HL-60 (cell line): ENCODE data around the gene NDUFV3.
"Not testable (repeated sequence)": the region's sequence is repeated elsewhere in the genome, so short reads cannot be mapped to it uniquely, and the experiment has no call there.

Experiments used
- DNase-seq, 2 experiments: peaks; one replicate each; pipeline ENCODE4 v3.0.0-alpha.2; 2010 to 2020; ENCODE audit warnings: low read depth in 1 of 2, low spot score in 1 of 2
- H3K27ac ChIP-seq: fragments of 250-450 bp; sonication (Bioruptor Pico); replicated peaks from 2 replicates; pipeline ENCODE4 v1.5.1; 2020; ENCODE audit warnings: mild to moderate bottlenecking, moderate library complexity
- H3K27me3 ChIP-seq: fragments of 250-450 bp; sonication (Bioruptor Pico); 2 replicates; pipeline ENCODE4 v1.5.1; 2021; ENCODE audit warnings: mild to moderate bottlenecking, moderate library complexity; ENCODE audit not compliant: insufficient read depth, poor library complexity, severe bottlenecking
- H3K4me3 ChIP-seq: replicated peaks from 2 replicates; pipeline ENCODE4 v1.5.1; 2011; ENCODE audit warnings: mild to moderate bottlenecking, control low read depth, low read length; ENCODE audit not compliant: insufficient read depth
- CTCF ChIP-seq: IDR thresholded peaks from one replicate; pipeline ENCODE4 v1.5.1; 2011; ENCODE audit warnings: low read length, control low read depth, inconsistent platforms; ENCODE audit not compliant: insufficient read depth
- GABPA ChIP-seq: IDR thresholded peaks from 2 replicates; pipeline ENCODE4 v1.6.1; 2012; ENCODE audit warnings: low read depth
- POLR2AphosphoS5 ChIP-seq: IDR thresholded peaks from 2 replicates; pipeline ENCODE4 v1.6.1; 2012; ENCODE audit warnings: low read depth
- REST ChIP-seq: IDR thresholded peaks from 2 replicates; pipeline ENCODE4 v1.6.1; 2012; ENCODE audit warnings: low read depth; ENCODE audit not compliant: insufficient replicate concordance
- SPI1 ChIP-seq: IDR thresholded peaks from 2 replicates; pipeline ENCODE4 v1.6.1; 2012; ENCODE audit warnings: low read depth, mild to moderate bottlenecking, borderline replicate concordance

Gene NDUFV3

GRCh38 chr21:42903817-42904216, 10.7 kb downstream of the NDUFV3 start:
- Histone ChIP-seq H3K27me3 (no peaks in the 10 kb centered on the region), H3K4me3 (no peak overlapping the region), H3K27ac (no peak overlapping the region)
- TF ChIP-seq REST (no peak), SPI1 (no peak), GABPA (no peak), POLR2AphosphoS5 (no peak), CTCF (no peak)
- no peak for DNase-seq

GRCh38 chr21:42905195-42905594, 12.1 kb downstream of the NDUFV3 start:
- no peak overlapping the region for H3K4me3 ChIP-seq
- TF ChIP-seq REST: no peak
- no peak for TF ChIP-seq GABPA
- no peak for TF ChIP-seq SPI1
- TF ChIP-seq CTCF: no peak
- TF ChIP-seq POLR2AphosphoS5: no peak
- H3K27me3 ChIP-seq: no peaks in the 10 kb centered on the region
- no peak overlapping the region for H3K27ac ChIP-seq
- DNase-seq: no peak

GRCh38 chr21:42906233-42906632, 13.1 kb downstream of the NDUFV3 start:
- H3K27ac ChIP-seq: no peak overlapping the region
- TF ChIP-seq CTCF (no peak), POLR2AphosphoS5 (no peak), REST (no peak), GABPA (no peak), SPI1 (no peak)

GRCh38 chr21:42908484-42908883, 15.4 kb downstream of the NDUFV3 start:
- not testable (repeated sequence) for H3K4me3 ChIP-seq, H3K27me3 ChIP-seq, H3K27ac ChIP-seq, DNase-seq

More at GRCh38 chr21:42906233-42906632, 13.1 kb downstream of the NDUFV3 start:
- Histone ChIP-seq H3K27me3 (no peaks in the 10 kb centered on the region), H3K4me3 (no peak overlapping the region)
- no peak for DNase-seq

- H3K4me3 ChIP-seq, H3K27ac ChIP-seq, DNase-seq, H3K27me3 ChIP-seq: not testable (repeated sequence)
Measured at GRCh38 chr21:42911920-42912319, 18.8 kb downstream of the NDUFV3 start.
